GM12878 (cell line): Measurements from ENCODE around the gene GALNT17. TPM values are rescaled to one million over a fixed set of nuclear protein-coding genes. Genes with fewer than 3 reads are reported as not detected.

Source experiments
- ATAC-seq: fragments of 200-7000 bp; cut with Tn5 transposase; 3 replicates; pipeline ENCODE4 v1.9.1; 2020; ENCODE audit warnings: mild to moderate bottlenecking, moderate library complexity
- BruUV-seq: library from RNA; stranded (reverse); fragments of 400-500 nt; replicated peaks from 2 replicates; lab custom pipeline; 2021; lab: Mats Ljungman, UMichigan
- CTCF ChIA-PET: fragments of 300-600 bp; sonication (Branson Sonifier 250); formaldehyde crosslinking; extraction: SDS; loops from one replicate; lab custom pipeline; 2021; ENCODE audit warnings: inconsistent platforms; lab: Yijun Ruan, JAX
- POLR2A ChIA-PET: fragments of 350-600 bp; formaldehyde crosslinking; extraction: SDS; loops from one replicate; lab custom pipeline; 2021; ENCODE audit warnings: inconsistent platforms; lab: Charles Lee
- RAD21 ChIA-PET: fragments of 300-600 bp; sonication (Branson Sonifier 250); formaldehyde crosslinking; loops from one replicate; lab custom pipeline; 2023; ENCODE audit warnings: antibody characterized with exemption; ENCODE audit not compliant: unreplicated experiment; lab: Charles Lee
- SMC1A ChIA-PET: fragments of 300-600 bp; sonication (Branson Sonifier 250); formaldehyde crosslinking; loops from one replicate; lab custom pipeline; 2023; ENCODE audit not compliant: unreplicated experiment, uncharacterized antibody; lab: Charles Lee
- DNase-seq: peaks from one replicate; pipeline ENCODE4 v3.0.0-alpha.2; 2011; ENCODE audit warnings: low read depth, low spot score
- FAIRE-seq: peaks from 3 replicates; lab custom pipeline; 2011; peaks lifted over from hg19 to GRCh38; lab: Jason Lieb, UNC
- H2AFZ ChIP-seq: 2 replicates; pipeline ENCODE4 v1.6.0; 2011; ENCODE audit warnings: low read depth, low read length, control low read depth; ENCODE audit not compliant: control insufficient read depth
- H3K27ac ChIP-seq: 2 replicates; pipeline ENCODE4 v1.5.1; 2011; ENCODE audit warnings: control low read depth; ENCODE audit not compliant: control insufficient read depth, insufficient read depth
- H3K27me3 ChIP-seq, 2 experiments: replicated peaks in 1 of 2; 2 replicates each; pipeline versions ENCODE4 v1.6.0 to v1.6.1; 2011; ENCODE audit warnings: low read length in 1 of 2; ENCODE audit not compliant: control insufficient read depth in 2 of 2, insufficient read depth in 2 of 2
- H3K36me3 ChIP-seq, 2 experiments: 2 replicates each; pipeline ENCODE4 v1.5.1; 2011; ENCODE audit warnings: low read length in 1 of 2; ENCODE audit not compliant: control insufficient read depth in 2 of 2, insufficient read depth in 2 of 2
- H3K4me1 ChIP-seq: 2 replicates; pipeline ENCODE4 v1.6.1; 2011; ENCODE audit warnings: mild to moderate bottlenecking, low read length, moderate library complexity, mixed read lengths; ENCODE audit not compliant: control insufficient read depth, insufficient read depth
- H3K4me2 ChIP-seq: 2 replicates; pipeline ENCODE4 v1.6.0; 2011; ENCODE audit warnings: control low read depth; ENCODE audit not compliant: control insufficient read depth, insufficient read depth
- H3K4me3 ChIP-seq: fragments of 200-600 bp; sonication (generic); 2 replicates; pipeline ENCODE4 v1.5.1; 2016
- H3K79me2 ChIP-seq: 2 replicates; pipeline ENCODE4 v1.6.0; 2011; ENCODE audit warnings: low read length; ENCODE audit not compliant: control insufficient read depth, insufficient read depth
- H3K9ac ChIP-seq: 2 replicates; pipeline ENCODE4 v1.8.0; 2011; ENCODE audit warnings: low read length, control low read depth, mixed read lengths; ENCODE audit not compliant: control insufficient read depth, insufficient read depth
- H3K9me3 ChIP-seq: replicated peaks from 3 replicates; pipeline ENCODE4 v1.5.1; 2011; ENCODE audit warnings: mild to moderate bottlenecking, low read length; ENCODE audit not compliant: control insufficient read depth, insufficient read depth
- H4K20me1 ChIP-seq: 2 replicates; pipeline ENCODE4 v1.6.0; 2011; ENCODE audit not compliant: control insufficient read depth, insufficient read depth
- ASH2L ChIP-seq: fragments of 300-600, 200-600 bp; sonication (generic); IDR thresholded peaks from 2 replicates; pipeline ENCODE4 v1.6.1; 2017; ENCODE audit warnings: low read depth, mild to moderate bottlenecking, borderline replicate concordance
- HSF1 ChIP-seq: fragments of 150-350 bp; IDR thresholded peaks from 2 replicates; pipeline ENCODE4 v1.6.1; 2014; ENCODE audit warnings: mild to moderate bottlenecking, low read depth, low read length
- KAT2A ChIP-seq: conservative IDR thresholded peaks from 2 replicates; pipeline ENCODE4 v1.6.1; 2011; ENCODE audit warnings: low read depth, low read length; ENCODE audit not compliant: control insufficient read depth
- KDM1A ChIP-seq: fragments of 200-600 bp; sonication (generic); IDR thresholded peaks from 2 replicates; pipeline ENCODE4 v1.6.1; 2016; ENCODE audit warnings: borderline replicate concordance
- POU2F2 ChIP-seq: IDR thresholded peaks from 3 replicates; pipeline ENCODE4 v1.6.1; 2011; ENCODE audit warnings: low read depth, mild to moderate bottlenecking, low read length, borderline replicate concordance
- RCOR1 ChIP-seq: conservative IDR thresholded peaks from 2 replicates; pipeline ENCODE4 v1.6.1; 2012; ENCODE audit warnings: low read depth, low read length, improper control_type of control experiment
- ZBED1 ChIP-seq: IDR thresholded peaks from 2 replicates; pipeline ENCODE4 v1.6.1; 2016; ENCODE audit warnings: borderline replicate concordance
- ZBTB4 ChIP-seq: fragments of 450-650 bp; formaldehyde crosslinking; IDR thresholded peaks from 2 replicates; pipeline ENCODE4 v1.4.0; 2022; ENCODE audit warnings: mild to moderate bottlenecking, moderate library complexity
- WGBS: methylation state at CpG from one replicate; pipeline ENCODE4 v1.1.6; 2016; ENCODE audit warnings: low lambda C conversion rate; ENCODE audit not compliant: insufficient replicate concordance, insufficient coverage; ENCODE audit errors: missing lambda C conversion rate; 5-methylcytosine and 5-hydroxymethylcytosine counted together
- in situ Hi-C: fragments of 300-500 bp; cut with MboI; formaldehyde crosslinking; loops from 9 replicates; pipeline ENCODE4 v1.14.3; 2018; ENCODE audit warnings: mixed read lengths
- intact Hi-C: fragments of 100-400 bp; cut with micrococcal nuclease; formaldehyde crosslinking; loops from one replicate; pipeline ENCODE4 v1.14.2; 2022; ENCODE audit not compliant: unreplicated experiment
- polyA plus RNA-seq, 11 experiments: library from polyadenylated mRNA; depleted of rRNA in 4 of 11; unstranded in 6 of 11; stranded (reverse) in 5 of 11; fragments of >200 nt; fragmentation: Nextera tagmentation in 4 of 11; fragmentation: Illumina TruSeq in 1 of 11; extraction: Ambion mirVana in 4 of 11; extraction: Trizol in 1 of 11; gene quantifications; 1 replicate in 1 of 11; 2 replicates in 10 of 11; pipeline versions ENCODE4 v1.2.1 to v1.2.3, GENCODE V29; 2011 to 2016; ENCODE audit warnings: inconsistent platforms in 2 of 11, missing spikeins in 2 of 11, low read depth in 1 of 11
- total RNA-seq, 4 experiments: library from RNA; depleted of rRNA in 3 of 4; stranded (reverse); fragments of >200 nt in 3 of 4; fragmentation: Illumina TruSeq in 1 of 4; extraction: Trizol in 1 of 4; gene quantifications; 2 replicates each; pipeline versions ENCODE4 v1.2.1 to v1.2.3, GENCODE V29; 2013 to 2021
- TF ChIP-seq, protein P1 (sequence below): fragments of 450-650 bp; IDR thresholded peaks from 2 replicates; pipeline ENCODE4 v1.6.1; 2017; ENCODE audit warnings: antibody characterized with exemption, mild to moderate bottlenecking, moderate library complexity

The GALNT17 gene
- total and polyA plus RNA-seq, 10 of the 15 experiments (the other 5 are each of a cell fraction or from before 2014, with no cell fraction given) = 0.12 to 0.15 TPM; not detected in 8

GRCh38 chr7:71498381-71498780 lies 366.4 kb downstream of the GALNT17 start:
- ChIA-PET POLR2A (no interaction called here), CTCF (no interaction called here), SMC1A (no interaction called here), RAD21 (no interaction called here)
- no peaks in the 10 kb centered on the region for H3K4me1 ChIP-seq
- H3K27me3 ChIP-seq = no peaks in the 10 kb centered on the region
- no peak overlapping the region for H3K9ac ChIP-seq
- H3K36me3 ChIP-seq = no peaks in the 10 kb centered on the region
- no peak overlapping the region for H3K4me3 ChIP-seq
- H2AFZ ChIP-seq = no peak overlapping the region
- no peak for TF ChIP-seq ZBTB4
- FAIRE-seq = no peak
- H4K20me1 ChIP-seq = no peaks in the 10 kb centered on the region
- H3K27ac ChIP-seq = no peak overlapping the region
- in situ Hi-C loops = no loop called here
- no peak overlapping the region for H3K4me2 ChIP-seq
- DNase-seq = no peak
- no peak for ATAC-seq
- no TSS peak for BruUV-seq
- intact Hi-C loops = no loop called here
- no peaks in the 10 kb centered on the region for H3K79me2 ChIP-seq
- H3K9me3 ChIP-seq = no peaks in the 10 kb centered on the region; the same call in 2 of the 3 replicates
- WGBS = 0% methylated on average over 3 of the region's 3 CpGs

DNA sequence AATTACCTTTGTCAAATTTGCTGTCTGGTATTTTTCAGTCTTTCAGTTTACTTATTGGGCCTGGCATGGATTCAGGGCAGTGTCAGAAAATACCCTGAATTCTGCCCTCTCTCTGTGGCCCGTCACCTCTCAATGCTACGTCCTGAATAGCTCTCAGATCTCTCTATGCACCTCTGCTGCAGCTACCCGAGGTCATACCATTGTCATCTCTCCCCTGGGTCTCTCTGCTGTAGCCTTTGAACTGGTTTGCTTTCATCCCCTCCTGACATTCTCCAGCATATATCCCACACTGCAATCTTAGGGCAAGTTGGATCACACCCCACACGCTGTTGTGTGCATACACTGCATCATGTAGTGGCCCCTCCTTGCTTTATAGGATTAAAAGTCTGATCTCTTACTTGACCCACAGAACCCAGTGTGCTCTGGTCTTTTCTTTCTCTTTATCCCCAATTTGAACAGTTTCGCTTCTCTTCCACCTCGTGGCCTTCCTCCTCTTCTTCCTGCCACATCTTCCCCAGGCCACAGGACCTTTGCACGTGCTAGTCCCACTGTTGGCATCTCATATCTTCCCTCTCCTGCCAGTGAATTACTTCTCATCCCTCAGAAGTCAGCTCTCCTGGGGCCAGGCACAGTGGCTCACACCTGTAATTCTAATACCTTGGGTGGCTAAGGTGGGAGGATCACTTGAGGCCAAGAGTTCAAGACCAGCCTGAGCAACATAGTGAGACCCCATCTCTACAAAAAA lies 372.9 kb downstream of the GALNT17 start:
- intact Hi-C loops = no loop called here
- H4K20me1 ChIP-seq = no peaks in the 10 kb centered on the region
- FAIRE-seq (no peak), DNase-seq (no peak), ATAC-seq (no peak)
- H3K27ac ChIP-seq = no peak overlapping the region
- 17% methylated on average over 7 of the region's 7 CpGs for WGBS
- H3K27me3 ChIP-seq = no peaks in the 10 kb centered on the region
- no peaks in the 10 kb centered on the region for H3K36me3 ChIP-seq
- RAD21 ChIA-PET = no interaction called here
- in situ Hi-C loops = no loop called here
- H3K4me3 ChIP-seq = no peak overlapping the region
- BruUV-seq = no TSS peak
- SMC1A ChIA-PET = no interaction called here
- no peaks in the 10 kb centered on the region for H3K79me2 ChIP-seq
- H3K9me3 ChIP-seq = no peaks in the 10 kb centered on the region; the same call in 2 of the 3 replicates
- no peak overlapping the region for H2AFZ ChIP-seq
- H3K9ac ChIP-seq = no peak overlapping the region
- H3K4me1 ChIP-seq = no peaks in the 10 kb centered on the region
- POLR2A ChIA-PET = no interaction called here
- CTCF ChIA-PET = no interaction called here
- H3K4me2 ChIP-seq = no peak overlapping the region
- TF ChIP-seq POU2F2 (no peak), HSF1 (no peak), ZBED1 (no peak), KDM1A (no peak), RCOR1 (no peak), ASH2L (no peak), KAT2A (no peak)
- TF ChIP-seq, protein P1, sequence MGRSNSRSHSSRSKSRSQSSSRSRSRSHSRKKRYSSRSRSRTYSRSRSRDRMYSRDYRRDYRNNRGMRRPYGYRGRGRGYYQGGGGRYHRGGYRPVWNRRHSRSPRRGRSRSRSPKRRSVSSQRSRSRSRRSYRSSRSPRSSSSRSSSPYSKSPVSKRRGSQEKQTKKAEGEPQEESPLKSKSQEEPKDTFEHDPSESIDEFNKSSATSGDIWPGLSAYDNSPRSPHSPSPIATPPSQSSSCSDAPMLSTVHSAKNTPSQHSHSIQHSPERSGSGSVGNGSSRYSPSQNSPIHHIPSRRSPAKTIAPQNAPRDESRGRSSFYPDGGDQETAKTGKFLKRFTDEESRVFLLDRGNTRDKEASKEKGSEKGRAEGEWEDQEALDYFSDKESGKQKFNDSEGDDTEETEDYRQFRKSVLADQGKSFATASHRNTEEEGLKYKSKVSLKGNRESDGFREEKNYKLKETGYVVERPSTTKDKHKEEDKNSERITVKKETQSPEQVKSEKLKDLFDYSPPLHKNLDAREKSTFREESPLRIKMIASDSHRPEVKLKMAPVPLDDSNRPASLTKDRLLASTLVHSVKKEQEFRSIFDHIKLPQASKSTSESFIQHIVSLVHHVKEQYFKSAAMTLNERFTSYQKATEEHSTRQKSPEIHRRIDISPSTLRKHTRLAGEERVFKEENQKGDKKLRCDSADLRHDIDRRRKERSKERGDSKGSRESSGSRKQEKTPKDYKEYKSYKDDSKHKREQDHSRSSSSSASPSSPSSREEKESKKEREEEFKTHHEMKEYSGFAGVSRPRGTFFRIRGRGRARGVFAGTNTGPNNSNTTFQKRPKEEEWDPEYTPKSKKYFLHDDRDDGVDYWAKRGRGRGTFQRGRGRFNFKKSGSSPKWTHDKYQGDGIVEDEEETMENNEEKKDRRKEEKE = no peak
